Activated CD4-positive, alpha-beta T cell treated with anti-CD3 and anti-CD28 coated beads for 36 hours (primary cell): Measurements from ENCODE around the gene LRIT1. TPM values are rescaled to one million over a fixed set of nuclear protein-coding genes. Genes with fewer than 3 reads are reported as not detected.
A peak's percentile ranks its signal among the peaks of the same experiment; 100 is the strongest.

Experiments
- ATAC-seq: fragments of 200-7000 bp; cut with Tn5 transposase; one replicate; pipeline ENCODE4 v1.10.0; 2021; ENCODE audit warnings: mild to moderate bottlenecking, moderate library complexity
- CTCF ChIA-PET: fragments of 350-600 bp; sonication (Branson Sonifier 250); formaldehyde crosslinking; loops from one replicate; lab custom pipeline; 2021; ENCODE audit warnings: antibody characterized with exemption; lab: Charles Lee
- POLR2A ChIA-PET: fragments of 350-600 bp; sonication (Branson Sonifier 250); formaldehyde crosslinking; loops from one replicate; lab custom pipeline; 2021; ENCODE audit warnings: antibody characterized with exemption, inconsistent platforms; lab: Charles Lee
- DNase-seq: peaks from one replicate; pipeline ENCODE4 v3.0.0-alpha.2; 2020
- H3K27ac Mint-ChIP-seq: one replicate; pipeline ENCODE4 v1.8.0; 2021; ENCODE audit warnings: mixed read lengths
- H3K27me3 Mint-ChIP-seq: one replicate; pipeline ENCODE4 v1.8.0; 2021; ENCODE audit warnings: mixed read lengths
- H3K36me3 Mint-ChIP-seq: one replicate; pipeline ENCODE4 v1.8.0; 2021; ENCODE audit warnings: low read depth, mixed read lengths
- H3K4me1 Mint-ChIP-seq: one replicate; pipeline ENCODE4 v1.8.0; 2021; ENCODE audit warnings: mixed read lengths
- H3K4me3 Mint-ChIP-seq: one replicate; pipeline ENCODE4 v1.8.0; 2021; ENCODE audit warnings: mild to moderate bottlenecking, moderate library complexity, mixed read lengths
- H3K9me3 Mint-ChIP-seq: one replicate; pipeline ENCODE4 v1.8.0; 2021; ENCODE audit warnings: low read depth, mixed read lengths
- intact Hi-C, 2 experiments: fragments of 100-400 bp; cut with DNase I in 1 of 2; cut with micrococcal nuclease in 1 of 2; formaldehyde crosslinking; loops; one replicate each; pipeline versions ENCODE4 v1.14.2 to v1.15.1; 2022 to 2024; cut with DNase I, micrococcal nuclease
- total RNA-seq, 2 experiments: library from RNA; stranded (reverse); gene quantifications; one replicate each; pipeline ENCODE4 v1.2.3, GENCODE V29; 2021

Gene LRIT1
- total RNA-seq, 2 experiments from 2014 or later, result not detected

DNA sequence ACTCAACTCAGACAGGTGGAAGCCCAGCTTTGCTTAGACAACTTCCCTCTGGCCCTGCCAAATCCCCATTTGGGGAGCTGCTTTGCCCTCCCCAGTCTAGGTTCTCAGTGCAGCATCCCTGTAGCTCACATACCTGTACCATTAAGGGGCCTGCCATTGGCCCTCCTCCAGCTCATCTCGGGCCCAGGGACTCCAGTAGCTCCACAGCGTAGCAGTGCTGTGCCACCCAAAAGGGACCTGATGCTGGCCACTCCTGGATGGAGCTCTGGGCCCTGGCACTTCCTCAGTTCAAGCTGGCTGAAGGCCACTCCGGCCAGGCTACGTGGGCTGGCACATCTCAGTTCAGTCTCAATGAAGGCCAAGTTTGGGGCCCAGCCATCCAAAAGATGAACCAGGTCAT is 7.4 kb downstream of the LRIT1 start:
- Mint-ChIP-seq H3K9me3 (no peaks in the 10 kb centered on the region), H3K27me3 (peaks cover 15% of the 10 kb centered on the region), H3K4me1 (no peaks in the 10 kb centered on the region), H3K27ac (no peak overlapping the region), H3K4me3 (no peak overlapping the region), H3K36me3 (no peaks in the 10 kb centered on the region)
- ChIA-PET POLR2A (no interaction called here), CTCF (interaction anchor here (0.8 kb wide), 1 partner anchor 10 kb away, joined by 3 read pairs; no protein-coding TSS in a partner anchor)
- ATAC-seq (no peak), DNase-seq (no peak)
- intact Hi-C loops, result no loop called here

DNA sequence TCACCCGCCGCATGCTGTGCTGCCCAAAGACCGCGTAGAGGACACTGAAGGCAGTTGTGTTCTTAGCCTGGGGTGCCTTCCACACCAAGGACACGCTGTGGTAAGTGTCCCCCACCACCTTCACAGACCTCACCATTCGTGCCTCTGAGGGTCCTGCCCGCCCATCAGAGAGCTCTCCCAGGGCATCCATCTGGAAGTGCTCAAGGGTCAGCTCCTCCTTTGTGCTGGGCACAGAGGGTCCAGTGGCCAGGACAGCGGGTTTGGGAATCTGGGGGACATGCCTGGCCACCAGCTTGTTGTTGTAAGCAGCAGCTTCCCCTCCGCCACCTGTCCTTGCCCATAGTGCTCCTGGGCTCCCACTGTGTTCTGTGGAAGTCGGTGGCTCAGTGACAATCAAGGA is 9.0 kb downstream of the LRIT1 start:
- Mint-ChIP-seq H3K4me3 (no peak overlapping the region), H3K4me1 (no peaks in the 10 kb centered on the region), H3K9me3 (no peaks in the 10 kb centered on the region), H3K27me3 (peaks cover 16% of the 10 kb centered on the region), H3K27ac (no peak overlapping the region), H3K36me3 (no peaks in the 10 kb centered on the region)
- ChIA-PET POLR2A (no interaction called here), CTCF (interaction anchor here (1.1 kb wide), 1 partner anchor 12 kb away, joined by 3 read pairs; no protein-coding TSS in a partner anchor)
- intact Hi-C loops, result no loop called here
- DNase-seq (no peak), ATAC-seq (no peak)

DNA sequence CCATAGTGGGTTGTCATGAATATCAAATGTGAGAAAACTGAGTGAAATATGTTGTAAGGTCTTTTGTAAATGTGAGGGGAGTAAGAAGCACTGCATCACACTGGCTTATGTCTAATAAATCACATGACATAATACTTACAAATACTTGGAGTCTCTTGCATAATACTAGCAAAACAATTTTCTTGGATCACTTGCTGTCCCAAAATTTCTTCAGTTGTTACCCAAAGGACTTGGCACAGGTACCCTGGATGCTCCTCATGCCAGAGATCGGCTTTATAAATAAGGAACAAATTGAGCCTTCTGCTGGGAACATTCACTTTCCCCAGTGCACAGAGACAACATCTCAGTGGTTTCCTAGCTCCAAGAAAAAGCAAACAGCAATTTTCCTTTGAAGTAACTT is 11.0 kb downstream of the LRIT1 start:
- Mint-ChIP-seq H3K4me1 (no peaks in the 10 kb centered on the region), H3K9me3 (no peaks in the 10 kb centered on the region), H3K36me3 (no peaks in the 10 kb centered on the region), H3K27ac (no peak overlapping the region), H3K4me3 (no peak overlapping the region), H3K27me3 (peaks cover 15% of the 10 kb centered on the region)
- DNase-seq (no peak), ATAC-seq (no peak)
- intact Hi-C loops, result no loop called here
- ChIA-PET CTCF (no interaction called here), POLR2A (no interaction called here)

DNA sequence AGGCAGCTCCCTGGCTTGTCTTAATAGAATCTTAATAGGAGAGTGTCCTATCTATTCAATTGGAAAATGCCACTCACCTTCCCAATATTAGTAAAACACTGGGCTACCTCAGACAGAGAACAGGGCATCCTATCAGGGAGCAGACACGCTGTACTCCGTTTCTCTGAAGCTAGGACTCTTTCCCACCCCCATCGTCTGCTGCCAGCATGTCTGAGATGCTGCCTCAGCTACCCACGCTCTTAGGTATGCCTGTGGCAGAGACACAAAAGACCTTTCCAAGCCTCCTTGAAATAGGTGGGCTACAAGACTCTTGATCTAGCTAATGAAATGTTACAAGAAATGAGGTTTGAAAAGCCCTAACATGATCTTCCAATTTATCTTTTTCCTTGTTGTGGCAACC is 13.5 kb downstream of the LRIT1 start:
- Mint-ChIP-seq H3K27me3 (peaks cover 17% of the 10 kb centered on the region), H3K9me3 (no peaks in the 10 kb centered on the region), H3K4me1 (no peaks in the 10 kb centered on the region), H3K27ac (no peak overlapping the region), H3K4me3 (no peak overlapping the region), H3K36me3 (no peaks in the 10 kb centered on the region)
- ATAC-seq (no peak), DNase-seq (no peak)
- intact Hi-C loops, result no loop called here
- POLR2A ChIA-PET, result no interaction called here
- CTCF ChIA-PET, result interaction anchor here (0.6 to 1.7 kb wide), 3 partner anchors 12 to 114 kb away, joined by 3 to 7 read pairs (median 3); no protein-coding TSS in a partner anchor

DNA sequence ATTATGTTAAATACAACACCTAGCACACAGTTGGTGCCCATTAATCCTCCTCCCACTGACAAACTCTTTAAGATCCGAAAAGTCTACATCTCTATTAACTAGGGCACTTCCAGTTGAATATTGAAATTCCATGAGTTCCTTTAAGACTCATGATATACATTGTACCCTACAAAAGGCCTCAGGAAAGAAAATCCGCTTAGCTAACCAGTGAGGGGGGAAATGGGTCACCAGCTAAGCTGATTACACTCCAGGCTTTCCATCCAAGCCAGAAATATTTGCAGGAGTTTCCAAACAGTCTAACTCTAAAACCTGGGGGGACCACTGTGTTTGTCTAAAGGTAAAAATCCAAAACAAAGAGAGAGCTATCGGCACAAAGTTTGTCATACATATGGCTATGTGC is 14.7 kb downstream of the LRIT1 start:
- ATAC-seq (no peak), DNase-seq (no peak)
- Mint-ChIP-seq H3K9me3 (no peaks in the 10 kb centered on the region), H3K4me3 (no peak overlapping the region), H3K36me3 (no peaks in the 10 kb centered on the region), H3K4me1 (no peaks in the 10 kb centered on the region), H3K27me3 (peaks cover 15% of the 10 kb centered on the region), H3K27ac (no peak overlapping the region)
- intact Hi-C loops, result no loop called here
- ChIA-PET POLR2A (interaction anchor here (0.5 kb wide), 1 partner anchor 160 kb away, joined by 3 read pairs; no protein-coding TSS in a partner anchor), CTCF (interaction anchor here (1.7 kb wide), 1 partner anchor 11 kb away, joined by 7 read pairs; no protein-coding TSS in a partner anchor)

DNA sequence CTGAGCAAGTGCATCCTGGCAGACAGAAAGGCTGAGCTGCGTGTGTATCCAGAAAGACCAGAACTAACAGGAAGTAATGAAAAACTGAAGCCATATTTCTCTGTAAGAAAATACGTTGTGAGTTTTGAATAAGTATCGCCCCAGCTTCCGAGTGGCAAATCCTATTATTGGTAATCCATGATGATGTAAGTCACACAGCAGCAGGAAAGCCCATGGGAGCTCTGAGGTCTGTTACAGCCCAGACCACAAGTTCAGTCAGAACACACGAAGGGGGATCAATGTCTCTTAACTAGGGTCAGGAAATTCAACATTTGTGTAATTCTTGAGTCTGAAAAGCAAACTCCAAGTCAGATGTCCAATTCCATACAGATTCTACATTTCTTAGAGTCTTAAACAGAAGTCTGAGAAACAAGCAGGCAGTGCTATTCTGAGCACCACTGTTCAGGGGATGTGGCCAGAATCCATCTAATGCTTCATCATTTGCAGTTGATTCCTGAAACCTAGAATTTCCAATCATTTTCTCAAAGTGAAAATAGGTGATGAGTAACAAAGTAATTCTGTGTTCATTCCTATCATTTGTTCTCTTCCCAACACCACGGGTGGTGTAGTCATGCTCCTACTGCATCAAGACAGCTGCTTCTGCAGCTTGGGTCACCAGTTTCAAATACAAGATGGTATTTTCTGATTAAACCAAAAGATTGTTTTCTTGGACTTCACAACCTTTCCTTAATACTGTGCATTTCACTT is 15.7 kb downstream of the LRIT1 start, which contains the start of gene LRIT2:
TSS of gene LRIT2 (minus strand) at position 118 of the 747 bp plus-strand sequence. CDS start at position 94, 24 bp downstream.
- Mint-ChIP-seq H3K4me1 (no peaks in the 10 kb centered on the region), H3K9me3 (no peaks in the 10 kb centered on the region), H3K36me3 (no peaks in the 10 kb centered on the region), H3K4me3 (no peak within 1 kb of the TSS), H3K27ac (no peak within 1 kb of the TSS), H3K27me3 (peaks cover 16% of the 10 kb centered on the region)
- no peak for ATAC-seq
- intact Hi-C loops, result no loop called here
- DNase-seq, result no peak
- POLR2A ChIA-PET, result no interaction called here
- CTCF ChIA-PET, result interaction anchor here (0.6 to 1.5 kb wide), 2 partner anchors 12 to 311 kb away, joined by 3 to 4 read pairs; no protein-coding TSS in a partner anchor

DNA sequence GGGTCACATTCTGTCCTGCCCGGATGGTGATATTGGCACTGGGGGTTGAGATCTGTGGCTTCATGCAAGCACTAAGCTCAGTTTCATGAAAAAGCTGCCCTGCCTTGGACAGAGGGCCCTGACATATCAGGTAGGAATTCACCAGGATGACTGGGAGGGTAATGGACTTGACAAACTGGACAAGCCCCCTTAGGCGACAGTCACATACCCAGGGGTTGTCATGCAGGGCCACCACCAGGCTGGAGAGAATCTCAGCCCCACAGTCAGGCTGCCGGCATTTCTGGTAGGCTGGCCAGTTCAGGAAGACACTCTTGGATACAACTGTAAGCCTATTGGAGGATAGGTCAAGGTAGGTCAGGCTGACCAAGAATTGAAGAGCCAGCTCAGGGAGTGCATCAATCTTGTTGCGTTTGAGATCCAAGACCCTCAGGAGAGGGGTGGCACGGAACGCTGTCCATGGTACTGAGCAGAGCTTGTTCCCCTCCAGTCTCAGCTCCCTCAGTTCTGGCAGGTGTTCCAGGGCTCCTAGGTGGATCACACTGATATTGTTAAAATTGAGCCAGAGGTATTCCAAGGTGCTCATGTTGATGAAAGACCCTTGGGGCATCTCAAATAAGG is 16.8 kb downstream of the LRIT1 start:
- CTCF ChIA-PET, result interaction anchor here (1.5 kb wide), 1 partner anchor 312 kb away, joined by 4 read pairs; no protein-coding TSS in a partner anchor
- Mint-ChIP-seq H3K36me3 (no peaks in the 10 kb centered on the region), H3K9me3 (peaks cover 2% of the 10 kb centered on the region), H3K4me1 (no peaks in the 10 kb centered on the region), H3K4me3 (no peak overlapping the region), H3K27me3 (peaks cover 19% of the 10 kb centered on the region), H3K27ac (no peak overlapping the region)
- ATAC-seq, result no peak
- peak; percentile 29 for DNase-seq
- intact Hi-C loops, result no loop called here
- POLR2A ChIA-PET, result no interaction called here

DNA sequence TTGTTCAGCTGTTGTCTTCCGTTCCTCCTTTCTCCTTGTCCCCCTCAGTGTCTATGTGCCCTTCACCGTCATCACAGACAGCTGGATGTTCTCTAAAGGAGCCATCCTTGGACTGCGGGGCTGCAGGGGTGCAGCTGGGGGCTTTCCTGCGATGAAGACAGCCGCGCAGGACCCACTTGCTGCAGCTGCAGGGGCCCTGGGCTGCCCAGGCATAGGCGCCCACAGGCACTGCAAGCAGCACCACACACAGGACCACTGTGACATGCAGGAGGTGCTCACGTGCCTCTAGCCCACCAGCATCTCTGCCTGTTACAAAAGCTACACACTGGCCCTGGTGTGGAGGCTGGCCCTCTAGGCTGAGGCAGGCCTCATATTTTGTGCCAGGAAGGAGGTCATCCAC is 19.4 kb downstream of the LRIT1 start:
- H3K4me1 Mint-ChIP-seq, result no peaks in the 10 kb centered on the region
- peaks cover 15% of the 10 kb centered on the region for H3K27me3 Mint-ChIP-seq
- DNase-seq (no peak), ATAC-seq (no peak)
- ChIA-PET POLR2A (no interaction called here), CTCF (interaction anchor here (1.6 kb wide), 1 partner anchor 8 kb away, joined by 4 read pairs; no protein-coding TSS in a partner anchor)
- H3K36me3 Mint-ChIP-seq, result no peaks in the 10 kb centered on the region
- no peak overlapping the region for H3K27ac Mint-ChIP-seq
- intact Hi-C loops, result no loop called here
- H3K9me3 Mint-ChIP-seq, result peaks cover 6% of the 10 kb centered on the region
- H3K4me3 Mint-ChIP-seq, result no peak overlapping the region

DNA sequence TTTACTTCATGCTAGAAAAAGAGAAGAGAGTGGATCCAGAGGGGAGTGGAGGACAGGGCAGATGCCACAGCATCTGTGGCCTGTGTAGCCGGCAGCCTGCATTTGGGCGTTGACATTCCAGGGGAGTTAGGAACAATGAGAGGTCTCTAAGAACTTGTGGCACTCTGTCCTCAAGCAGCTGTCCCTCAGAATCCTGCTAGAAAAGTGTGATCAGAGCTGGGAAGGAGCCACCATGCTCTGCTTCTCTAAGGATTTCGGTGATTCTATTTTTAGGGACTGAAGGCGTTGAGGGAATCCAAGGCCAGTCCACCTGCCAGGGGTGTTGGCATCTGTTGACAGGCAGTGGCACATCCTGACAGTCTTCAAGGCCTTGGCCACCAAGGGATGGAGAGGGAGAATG is 23.6 kb downstream of the LRIT1 start:
- ChIA-PET CTCF (interaction anchor here (1.3 to 7.5 kb wide), 3 partner anchors 10 to 69 kb away, joined by 3 to 61 read pairs (median 6); no protein-coding TSS in a partner anchor), POLR2A (no interaction called here)
- Mint-ChIP-seq H3K4me3 (no peak overlapping the region), H3K9me3 (peaks cover 6% of the 10 kb centered on the region), H3K27ac (no peak overlapping the region), H3K27me3 (peaks cover 8% of the 10 kb centered on the region), H3K4me1 (no peaks in the 10 kb centered on the region), H3K36me3 (no peaks in the 10 kb centered on the region)
- ATAC-seq, result no peak
- no peak for DNase-seq
- intact Hi-C loops, result no loop called here

DNA sequence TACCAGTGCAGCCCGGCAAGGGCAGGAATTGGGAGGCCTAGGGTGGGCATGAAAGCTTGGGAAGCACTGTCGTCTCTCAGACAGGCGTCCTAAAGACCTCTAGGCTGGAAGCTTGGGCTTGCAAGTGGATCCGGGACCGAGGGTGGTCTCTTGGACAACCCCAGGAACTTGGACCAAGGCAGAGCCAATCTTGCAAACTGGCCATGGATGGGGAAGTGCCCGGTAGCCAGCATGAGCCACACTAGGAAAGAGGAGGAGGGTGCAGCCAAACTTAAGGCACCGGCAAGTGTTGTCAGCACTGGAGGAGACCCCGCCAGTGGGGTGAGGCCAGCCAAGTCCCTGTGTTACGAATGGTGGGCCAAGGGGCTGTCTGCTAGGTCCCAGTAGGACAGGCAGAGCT is 24.5 kb downstream of the LRIT1 start:
- Mint-ChIP-seq H3K27ac (no peak overlapping the region), H3K9me3 (peaks cover 6% of the 10 kb centered on the region), H3K4me1 (no peaks in the 10 kb centered on the region), H3K36me3 (no peaks in the 10 kb centered on the region), H3K4me3 (no peak overlapping the region), H3K27me3 (peaks cover 8% of the 10 kb centered on the region)
- ChIA-PET CTCF (interaction anchor here (0.8 to 7.5 kb wide), 5 partner anchors 9 to 68 kb away, joined by 3 to 61 read pairs (median 5); no protein-coding TSS in a partner anchor), POLR2A (interaction anchor here (0.6 kb wide), 1 partner anchor 70 kb away, joined by 3 read pairs; no protein-coding TSS in a partner anchor)
- DNase-seq, result no peak
- ATAC-seq, result no peak
- intact Hi-C loops, result no loop called here

DNA sequence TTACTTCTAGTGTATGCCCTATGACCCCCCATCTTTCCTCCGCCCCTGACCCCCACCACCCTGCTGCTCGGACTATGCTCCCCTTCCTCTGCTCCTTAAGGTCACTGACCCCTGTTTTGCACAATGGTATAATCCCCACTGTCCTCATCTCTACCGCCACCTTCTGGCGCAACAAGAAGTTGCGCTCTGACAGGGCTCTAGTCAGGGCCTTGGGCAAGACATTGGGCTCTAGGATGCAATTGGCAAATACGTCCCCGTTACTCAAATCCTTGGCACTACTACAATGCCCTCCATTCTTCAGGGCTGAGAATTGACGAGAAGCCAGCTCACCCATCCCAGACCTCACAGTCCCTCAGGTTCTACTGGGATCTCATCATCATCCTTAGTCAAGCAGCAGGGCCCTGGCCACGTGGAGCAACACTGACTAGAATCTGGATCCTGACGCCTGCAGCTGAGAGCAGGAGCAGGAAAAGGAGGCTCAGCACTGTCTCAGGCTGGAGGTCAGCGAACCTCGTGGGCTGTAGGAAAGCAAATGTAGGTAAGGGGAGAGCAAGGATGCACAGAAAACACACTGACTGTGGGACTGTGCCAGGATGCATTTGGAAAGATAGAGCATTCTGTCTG is 26.6 kb downstream of the LRIT1 start:
- Mint-ChIP-seq H3K9me3 (peaks cover 6% of the 10 kb centered on the region), H3K4me1 (no peaks in the 10 kb centered on the region), H3K36me3 (no peaks in the 10 kb centered on the region), H3K27ac (no peak overlapping the region), H3K27me3 (peaks cover 5% of the 10 kb centered on the region), H3K4me3 (peak overlapping the region; percentile 18)
- POLR2A ChIA-PET, result interaction anchor here (0.6 kb wide), 1 partner anchor 67 kb away, joined by 3 read pairs; no protein-coding TSS in a partner anchor
- DNase-seq, result peak; percentile 68
- peak; percentile 88 for ATAC-seq
- CTCF ChIA-PET, result interaction anchor here (0.6 to 7.5 kb wide), 13 partner anchors 8 to 1495 kb away, joined by 3 to 61 read pairs (median 3); no protein-coding TSS in a partner anchor
- intact Hi-C loops, result no loop called here
